HG02852 (cell line): ENCODE data around the gene CD33.
"Not testable (repeated sequence)": the region's sequence is repeated elsewhere in the genome, so short reads cannot be mapped to it uniquely, and the experiment has no call there.

Experiments
- ATAC-seq: cut with Tn5 transposase; IDR thresholded peaks from one replicate; pipeline ENCODE4 v1.9.1; 2021; ENCODE audit warnings: mild to moderate bottlenecking, moderate library complexity; ENCODE audit not compliant: unreplicated experiment

Gene CD33

DNA sequence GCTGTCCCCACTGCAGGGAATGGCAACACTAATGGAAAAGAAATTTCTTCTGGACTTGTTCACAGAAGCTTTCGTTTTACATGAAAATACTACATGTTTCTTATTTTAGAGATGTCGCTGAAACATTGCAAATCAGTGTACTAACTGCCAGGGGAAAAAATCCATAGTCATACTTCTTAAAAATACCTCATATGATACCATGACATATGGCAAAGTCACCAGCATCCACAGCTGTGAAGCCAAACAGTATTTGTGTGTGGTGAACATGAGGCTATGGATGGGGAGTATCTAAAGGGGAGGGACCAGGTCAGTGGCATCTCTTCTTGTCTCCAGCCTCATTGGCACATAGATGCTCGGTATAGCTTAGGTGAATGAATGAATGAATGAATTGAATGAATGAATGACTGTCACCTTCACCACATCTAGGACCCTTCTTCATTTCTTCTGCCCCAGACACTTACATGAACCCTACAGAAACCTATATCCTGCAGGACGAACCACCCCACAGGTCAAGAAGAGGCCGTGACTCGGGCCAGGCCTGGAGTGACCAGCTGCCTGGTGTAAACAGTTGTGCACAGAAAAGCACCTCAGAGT is 14.6 kb upstream of the CD33 start:
- no peak for ATAC-seq

DNA sequence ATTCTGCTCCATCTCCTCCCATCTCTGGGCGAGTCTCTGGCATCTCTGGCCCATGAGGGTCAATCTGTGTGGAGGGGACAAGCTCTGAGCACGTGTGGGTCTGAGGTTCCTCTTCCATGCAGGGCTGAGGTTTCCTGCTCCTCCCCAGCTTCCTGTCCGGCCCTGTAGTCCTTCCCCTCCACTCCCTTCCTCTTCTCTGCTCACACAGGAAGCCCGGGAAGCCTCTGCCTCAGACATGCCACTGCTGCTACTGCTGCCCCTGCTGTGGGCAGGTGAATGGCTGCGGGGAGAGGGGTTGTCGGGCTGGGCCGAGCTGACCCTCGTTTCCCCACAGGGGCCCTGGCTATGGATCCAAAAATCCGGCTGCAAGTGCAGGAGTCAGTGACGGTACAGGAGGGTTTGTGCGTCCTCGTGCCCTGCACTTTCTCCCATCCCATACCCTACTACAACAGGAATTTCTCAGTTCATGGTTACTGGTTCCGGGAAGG is 14.0 kb upstream of the CD33 start:
- not testable (repeated sequence) for ATAC-seq

DNA sequence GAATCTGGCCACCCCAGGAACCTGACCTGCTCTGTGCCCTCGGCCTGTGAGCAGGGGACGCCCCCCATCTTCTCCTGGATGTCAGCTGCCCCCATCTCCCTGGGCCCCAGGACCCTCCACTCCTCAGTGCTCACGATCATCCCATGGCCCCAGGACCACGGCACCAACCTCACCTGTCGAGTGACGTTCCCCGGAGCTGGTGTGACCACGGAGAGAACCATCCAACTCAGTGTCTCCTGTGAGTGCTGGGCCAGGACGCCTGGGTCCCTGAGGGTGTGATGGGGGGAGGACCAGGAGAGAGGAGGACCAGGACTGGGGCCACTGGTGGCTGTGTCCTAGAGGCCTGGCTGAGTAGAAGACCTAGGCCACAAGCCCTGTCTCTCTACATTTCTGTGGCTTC is 13.0 kb upstream of the CD33 start:
- no peak for ATAC-seq

DNA sequence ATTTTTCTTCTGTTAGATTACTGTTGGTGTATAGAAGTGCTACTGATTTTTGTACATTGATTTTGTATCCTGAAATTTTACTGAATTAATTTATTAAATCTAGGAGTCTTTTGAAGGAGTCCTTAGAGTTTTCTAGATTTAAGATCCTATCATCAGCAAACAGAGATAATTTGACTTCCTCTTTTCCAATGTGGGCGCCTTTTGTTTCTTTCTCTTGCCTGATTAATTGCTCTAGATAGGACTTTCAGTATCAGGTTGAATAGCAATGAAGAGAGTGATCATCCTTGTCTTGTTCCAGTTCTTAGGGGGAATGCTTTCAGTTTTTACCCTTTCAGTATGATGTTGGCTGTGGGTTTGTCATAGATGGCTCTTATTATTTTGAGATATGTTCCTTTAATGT is 5.6 kb upstream of the CD33 start:
- ATAC-seq = no peak

DNA sequence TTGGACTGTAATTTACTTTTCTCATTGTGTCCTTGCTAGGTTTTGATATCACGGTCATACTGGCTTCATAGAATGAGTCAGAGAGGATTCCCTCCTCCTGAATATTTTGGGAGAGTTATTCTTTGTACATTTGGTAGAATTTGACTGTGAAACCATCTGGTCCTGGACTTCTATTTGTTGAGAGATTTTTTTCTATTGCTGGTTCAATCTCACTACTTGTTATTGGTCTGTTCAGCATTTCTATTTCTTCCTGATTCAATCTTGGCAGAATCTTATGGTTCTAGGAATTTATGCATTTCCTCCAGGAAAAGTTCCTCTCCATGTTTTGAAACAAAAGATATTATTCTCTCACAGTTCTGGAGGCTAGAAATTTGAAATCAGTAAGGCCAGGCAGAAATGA is 4.9 kb upstream of the CD33 start:
- no peak for ATAC-seq

DNA sequence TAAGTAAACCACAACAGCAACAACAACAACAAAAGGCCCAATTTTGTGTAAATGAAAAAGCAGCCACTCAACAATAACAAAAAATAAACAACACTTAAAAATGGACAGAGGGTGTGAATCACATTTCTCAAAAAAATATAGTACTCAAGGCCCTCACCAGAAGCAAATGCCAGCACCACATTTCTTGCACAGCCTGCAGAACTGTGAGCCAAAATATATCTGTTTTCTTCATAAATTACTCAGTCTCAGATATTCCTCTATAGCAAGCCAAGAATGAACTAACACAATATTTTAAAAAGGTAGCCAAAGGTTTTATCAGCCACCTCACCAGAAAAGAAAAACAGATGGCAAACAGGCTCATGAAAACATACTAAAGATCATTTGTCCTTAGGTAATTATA is 3.9 kb upstream of the CD33 start:
- ATAC-seq = no peak

DNA sequence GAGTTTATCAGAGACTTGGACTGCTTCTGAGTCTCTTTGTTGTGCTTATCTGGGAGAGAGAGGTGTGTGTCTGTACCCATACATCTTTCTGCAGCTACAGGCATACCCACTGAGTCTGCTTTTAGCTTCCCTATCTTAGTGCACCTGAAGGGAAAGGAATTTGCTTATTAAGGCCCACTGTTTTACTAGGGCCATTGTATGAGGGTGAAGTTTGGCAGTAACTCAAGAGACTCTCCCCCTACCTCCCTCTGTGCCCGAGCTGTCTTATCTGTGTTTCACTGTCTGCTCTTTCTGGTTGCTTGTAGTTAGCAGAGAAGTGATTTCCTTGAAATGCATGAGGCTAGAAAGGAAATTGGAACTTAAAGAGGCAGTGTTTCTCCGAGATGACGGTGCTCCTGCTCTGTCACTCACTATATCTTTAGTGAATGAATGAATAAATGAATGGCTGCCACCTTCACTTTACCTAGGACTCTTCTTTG is 678 bp upstream of the CD33 start:
- ATAC-seq = no peak

DNA sequence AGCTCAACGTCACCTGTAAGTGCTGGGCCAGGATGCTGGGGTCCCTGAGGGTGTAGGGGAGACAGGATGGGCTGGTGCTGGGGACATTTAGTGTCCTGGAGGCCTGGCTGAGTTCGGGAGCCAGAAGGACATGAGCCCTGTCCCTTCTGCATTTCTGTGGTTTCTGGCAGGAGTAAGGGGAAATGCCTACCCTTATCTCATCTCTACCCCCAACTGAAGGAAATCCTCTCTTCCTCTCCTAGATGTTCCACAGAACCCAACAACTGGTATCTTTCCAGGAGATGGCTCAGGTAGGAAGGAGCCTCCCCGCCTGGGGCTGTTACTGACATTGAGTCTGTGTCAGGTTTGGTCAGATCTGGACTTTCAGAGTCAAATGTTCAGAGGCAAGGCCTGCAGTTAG is 1.2 kb downstream of the CD33 start:
- no peak for ATAC-seq

DNA sequence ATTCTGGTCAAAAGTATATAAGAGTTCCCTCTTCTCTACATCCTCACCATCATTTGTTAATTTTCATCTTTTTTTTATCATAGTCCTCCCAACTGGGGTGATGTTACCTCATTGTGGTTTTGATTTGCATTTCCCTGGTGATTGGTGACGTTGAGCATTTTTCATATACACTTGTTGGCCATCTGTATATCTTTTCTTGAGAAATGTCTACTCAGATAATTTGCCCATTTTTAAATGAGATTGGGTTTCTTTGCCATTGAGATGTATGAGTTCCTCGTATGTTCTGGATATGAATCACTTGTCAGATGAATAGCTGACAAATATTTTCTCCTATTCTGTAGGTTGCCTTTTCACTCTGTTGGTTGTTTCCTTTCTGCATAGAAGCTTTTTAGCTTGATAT is 2.4 kb downstream of the CD33 start:
- no peak for ATAC-seq

DNA sequence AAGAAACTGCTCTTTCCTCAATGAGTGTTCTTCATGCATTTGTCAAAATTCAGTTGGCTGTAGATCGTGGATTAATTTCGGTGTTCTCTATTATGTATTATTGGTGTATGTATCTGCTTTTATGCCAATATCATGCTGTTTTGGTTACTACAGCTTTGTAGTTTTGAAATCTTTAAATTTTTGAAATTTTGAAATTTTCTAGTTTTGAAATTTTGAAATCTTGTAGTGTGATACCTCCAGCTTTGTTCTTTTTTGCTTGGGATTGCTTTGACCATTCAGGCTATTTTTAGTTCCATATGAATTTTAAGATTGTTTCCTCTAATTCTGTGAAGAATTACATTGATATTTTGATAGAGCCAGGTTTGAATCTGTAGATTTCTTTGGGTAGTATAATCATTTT is 3.1 kb downstream of the CD33 start:
- no peak for ATAC-seq

DNA sequence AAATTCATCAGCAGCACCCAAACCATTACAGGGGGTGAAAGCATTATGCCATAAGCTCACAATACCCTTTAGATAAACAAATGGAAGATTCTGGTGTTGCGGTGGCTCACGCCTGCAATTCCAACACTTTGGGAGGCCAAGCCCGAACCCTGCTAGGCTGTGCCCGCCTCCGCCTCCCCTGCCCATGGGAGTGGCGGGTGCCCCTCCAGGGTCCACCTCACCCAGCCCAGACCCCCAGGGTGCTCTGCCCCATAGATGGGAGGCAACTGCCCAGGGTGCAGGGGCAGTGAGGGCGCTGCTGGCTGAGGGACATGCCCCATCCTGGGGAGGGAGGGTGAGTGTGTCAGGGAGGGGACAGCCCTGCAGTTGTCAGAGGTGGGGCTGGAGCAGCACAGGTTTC is 16.0 kb downstream of the CD33 start:
- no peak for ATAC-seq

DNA sequence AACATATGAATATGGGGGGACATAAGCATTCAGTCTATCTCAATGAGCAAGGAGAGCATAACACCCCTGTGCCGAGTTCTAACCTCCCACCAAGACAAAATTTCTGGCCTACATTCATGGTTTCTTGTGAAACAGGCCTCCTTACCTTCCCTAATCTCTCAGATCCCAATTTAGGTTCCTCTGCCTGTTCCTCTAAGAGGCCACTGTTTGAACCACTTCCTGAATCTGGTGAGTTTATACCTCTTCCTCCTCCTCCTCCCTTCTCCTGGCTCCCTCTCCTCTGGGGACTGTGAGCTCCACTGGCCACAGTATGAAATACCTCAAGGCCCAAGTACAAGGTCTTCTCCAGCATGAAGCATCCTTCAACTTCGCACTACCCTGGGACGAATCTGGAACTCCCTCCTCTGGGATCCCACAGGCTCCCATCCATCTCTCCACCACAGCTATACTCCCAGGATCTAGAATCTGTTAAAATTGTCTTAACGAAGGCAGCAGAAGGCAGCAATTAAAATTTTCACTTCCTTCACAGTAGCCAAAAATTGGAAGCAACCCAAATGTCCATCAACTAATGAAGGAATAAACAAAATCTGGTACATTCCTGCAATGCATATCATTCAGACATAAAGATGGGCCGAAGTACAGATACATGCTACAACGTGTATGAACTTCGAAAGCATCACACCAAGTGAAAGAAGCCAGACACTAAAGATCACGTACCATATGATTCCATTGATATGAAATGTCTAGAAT is 18.2 kb downstream of the CD33 start:
- no peak for ATAC-seq

DNA sequence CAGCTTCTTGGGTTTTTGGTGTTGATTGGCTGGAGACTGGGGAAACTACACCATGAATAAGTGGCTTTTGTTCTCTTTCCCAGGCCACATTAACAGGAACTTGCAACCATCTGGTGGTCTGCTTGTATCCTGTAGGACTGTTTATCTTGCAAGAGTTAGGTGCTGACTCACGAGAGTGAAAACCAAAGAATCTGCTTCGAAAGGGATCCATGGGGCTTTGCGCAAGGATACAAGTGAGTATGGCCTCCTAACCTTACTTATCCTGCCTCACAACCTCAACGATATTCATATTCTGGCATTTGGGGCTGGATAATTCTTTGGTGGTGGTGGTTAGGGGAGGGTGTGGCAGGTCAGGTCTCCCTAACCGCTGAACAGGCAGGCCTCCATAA is 21.3 kb downstream of the CD33 start:
- no peak for ATAC-seq

DNA sequence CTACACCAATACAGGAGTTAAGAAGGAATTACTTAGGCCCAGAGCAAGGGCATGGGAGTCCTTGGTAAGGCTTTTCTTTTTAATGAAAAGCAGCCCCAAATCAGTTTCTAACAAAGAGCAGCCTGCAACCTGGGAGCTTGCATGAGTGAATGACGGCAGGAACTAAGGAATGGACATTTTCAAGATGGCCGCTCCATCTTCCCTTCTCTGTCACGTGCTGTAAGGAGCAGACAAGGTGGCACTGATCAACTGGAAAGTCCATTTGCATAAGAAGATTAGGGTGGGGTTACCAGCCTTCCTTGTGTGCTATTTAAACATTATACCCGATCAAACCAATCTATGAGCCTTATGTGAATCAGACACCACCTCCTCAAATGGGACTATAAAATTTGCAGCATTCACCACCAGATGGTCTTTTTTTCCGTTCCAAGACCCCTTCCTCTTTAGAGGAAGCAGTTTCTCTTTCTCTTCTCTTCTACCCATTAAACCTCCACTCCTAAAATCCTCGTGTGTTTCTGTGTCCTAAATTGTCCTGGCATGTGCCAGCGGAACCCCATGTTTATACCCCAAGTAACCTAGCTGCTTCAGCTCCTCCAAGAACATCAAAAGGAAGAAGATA is 23.2 kb downstream of the CD33 start:
- no peak for ATAC-seq

DNA sequence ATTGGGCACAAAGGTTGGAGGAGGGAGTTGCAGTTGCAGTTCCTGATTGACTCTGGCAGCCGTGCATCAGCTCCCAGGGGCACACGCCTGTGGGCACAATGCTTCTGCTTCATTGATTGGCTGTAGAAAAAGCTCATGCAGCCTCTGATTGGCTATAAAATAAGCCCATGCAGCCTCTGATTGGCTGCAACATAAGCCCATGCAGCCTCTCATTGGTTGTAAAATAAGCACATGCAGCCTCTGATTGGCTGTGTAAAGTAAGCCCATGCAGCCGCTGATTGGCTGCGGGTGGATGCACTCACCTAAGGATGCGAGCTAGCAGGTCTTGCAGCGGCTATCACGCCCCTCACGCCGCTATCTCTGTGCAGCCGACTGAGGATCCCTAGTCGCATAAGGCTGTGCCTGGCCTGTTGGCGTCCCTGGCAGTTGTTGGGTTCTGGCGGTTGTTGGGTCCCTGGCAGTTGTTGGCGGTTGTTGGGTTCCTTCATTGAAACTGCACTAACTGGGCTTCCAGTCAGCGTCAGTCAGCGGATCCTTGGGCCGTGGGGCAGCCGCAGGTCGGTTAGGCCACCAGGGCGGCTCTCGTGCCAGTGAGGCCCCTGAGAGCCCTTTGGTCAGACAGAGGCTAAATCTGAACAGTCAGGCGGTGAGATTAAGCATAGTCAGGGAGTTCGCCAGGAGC is 26.0 kb downstream of the CD33 start, which contains the start of gene SIGLECL1:
Gene SIGLECL1 (plus strand): TSS at position 295 of the 682 bp plus-strand sequence. CDS start 12,993 bp downstream, outside the sequence.
- no peak for ATAC-seq

DNA sequence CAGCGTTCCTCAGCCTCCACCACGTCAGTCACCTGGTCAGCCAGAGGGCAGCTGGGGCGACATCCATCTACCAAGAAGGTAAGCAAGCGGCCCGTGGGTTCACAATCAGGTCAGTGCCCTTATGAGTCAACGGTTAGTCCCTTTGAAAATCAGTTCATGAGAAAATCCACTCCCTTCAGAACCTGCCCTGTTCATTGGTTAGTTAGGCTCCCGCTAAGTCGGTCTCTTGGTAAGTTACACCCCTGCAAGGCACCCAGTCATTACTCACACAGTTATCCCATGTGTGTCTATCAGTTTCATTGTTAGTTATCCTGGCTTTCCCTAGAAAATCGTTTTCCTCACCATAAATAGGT is 26.6 kb downstream of the CD33 start:
- ATAC-seq = no peak

DNA sequence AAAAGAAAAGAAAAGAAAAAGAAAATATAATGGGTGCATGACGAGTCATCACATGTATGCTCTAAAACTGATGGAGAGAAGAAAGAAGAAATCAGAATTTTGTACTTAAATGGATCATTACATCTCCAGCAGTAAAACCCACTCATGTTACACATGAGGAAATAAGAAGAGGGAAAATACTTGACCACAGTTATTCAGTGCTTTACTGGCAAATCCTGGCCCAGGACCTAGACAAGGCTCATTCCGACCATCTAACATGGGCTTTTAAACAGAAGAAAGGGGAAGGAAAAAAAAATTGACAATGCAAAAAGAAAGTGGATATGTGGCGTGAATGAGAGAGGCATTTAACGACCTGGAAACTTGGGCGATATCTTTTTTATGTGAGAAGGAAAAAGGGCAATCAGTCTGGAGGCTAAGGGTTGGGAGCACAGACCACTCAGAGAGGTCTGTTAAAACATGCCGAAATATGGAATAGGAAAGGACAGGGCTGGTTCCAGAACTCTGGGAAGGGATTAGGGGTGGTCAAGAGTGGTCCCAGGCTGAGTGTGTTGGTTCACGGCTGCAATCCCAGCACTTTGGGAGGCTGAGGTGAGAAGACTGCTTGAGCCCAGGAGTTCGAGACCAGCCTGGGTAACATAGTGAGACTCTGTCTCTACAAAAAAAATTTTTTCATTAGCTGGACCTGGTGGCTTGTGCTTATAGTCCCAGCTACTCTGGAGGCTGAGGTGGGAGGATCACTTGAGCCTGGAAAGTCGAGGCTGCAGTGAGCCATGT is 27.6 kb downstream of the CD33 start:
- no peak for ATAC-seq

DNA sequence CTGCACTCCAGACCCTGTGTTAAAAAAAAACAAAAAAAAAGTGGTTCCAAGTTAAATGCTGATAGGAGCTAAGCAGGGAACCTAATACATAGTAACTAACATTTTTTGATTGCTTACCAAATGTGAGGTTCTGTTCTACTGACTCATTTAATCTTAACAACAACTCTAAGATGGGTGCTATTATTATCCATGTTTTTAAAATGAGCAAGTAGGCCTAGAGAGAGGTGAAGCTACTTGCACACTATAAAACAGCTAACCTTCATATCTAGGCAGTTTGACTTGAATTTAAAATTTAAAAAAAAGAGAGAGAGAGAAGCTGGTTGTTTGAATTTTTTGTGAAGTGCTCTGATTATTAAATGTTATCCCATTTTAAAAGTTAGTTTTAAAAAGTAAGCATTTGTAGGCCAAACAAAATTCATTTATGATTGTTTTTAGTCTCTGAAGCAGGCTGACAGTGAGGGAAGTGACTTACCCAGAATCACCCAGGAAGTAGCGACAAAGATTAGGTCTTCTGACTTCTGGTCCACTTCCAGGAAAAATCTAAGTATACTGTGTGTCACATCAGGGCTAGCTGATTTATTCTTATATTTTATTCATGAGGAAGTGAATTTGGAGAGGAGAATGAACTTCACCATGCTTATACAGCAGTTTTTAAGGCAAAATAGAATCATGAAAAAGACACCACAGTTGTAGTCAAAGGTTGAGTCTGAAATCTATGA is 28.4 kb downstream of the CD33 start:
- ATAC-seq = no peak

DNA sequence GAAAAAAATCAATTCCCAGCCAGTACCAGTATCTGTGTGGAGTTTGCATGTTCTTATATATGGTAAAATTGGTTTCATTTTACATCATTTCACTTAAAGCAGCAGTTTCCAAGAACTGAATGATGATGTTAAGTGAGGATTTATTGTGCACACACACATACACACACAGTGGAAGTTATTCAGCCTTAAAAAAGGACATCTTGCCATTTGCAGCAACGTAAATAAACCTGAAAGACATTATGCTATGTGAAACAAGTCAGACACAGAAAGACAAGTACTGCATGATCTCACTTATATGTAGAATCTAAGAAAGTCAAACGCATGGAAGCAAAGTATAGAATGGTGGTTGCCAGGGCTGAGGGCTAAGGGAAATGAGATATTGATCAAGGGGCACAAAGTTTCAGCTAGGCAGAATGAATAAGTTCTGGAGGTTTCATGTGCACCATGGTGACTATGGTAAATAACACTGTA is 31.3 kb downstream of the CD33 start:
- no peak for ATAC-seq

DNA sequence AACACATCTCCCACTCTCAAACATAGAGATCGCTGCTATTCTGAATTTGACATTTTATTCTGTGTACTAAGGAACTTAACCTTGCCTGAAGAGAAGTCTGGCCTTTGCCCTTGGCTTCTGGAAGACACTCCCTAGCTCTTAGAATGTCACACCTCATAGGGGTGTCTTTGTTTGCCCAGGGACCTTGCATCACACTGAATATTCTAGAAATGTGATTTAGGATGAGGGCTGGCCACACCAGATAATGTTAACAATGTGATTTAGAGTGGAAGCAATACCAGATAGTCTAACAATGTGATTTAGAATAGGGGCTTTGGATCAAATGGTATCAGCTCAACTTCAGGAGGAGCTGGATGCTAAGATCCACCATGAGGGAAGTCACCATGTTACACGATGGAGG is 32.6 kb downstream of the CD33 start:
- ATAC-seq = no peak
